GM21381 (cell line): Measurements from ENCODE around the gene ZGLP1.
A peak's percentile ranks its signal among the peaks of the same experiment; 100 is the strongest.

Experiments
- ATAC-seq: cut with Tn5 transposase; IDR thresholded peaks from one replicate; pipeline ENCODE4 v1.9.1; 2021; ENCODE audit warnings: mild to moderate bottlenecking, moderate library complexity; ENCODE audit not compliant: unreplicated experiment

Gene ZGLP1

GRCh38 chr19:10328558-10329429, 19.2 kb upstream of the ZGLP1 start:
- ATAC-seq, result no peak

GRCh38 chr19:10327793-10328192, 18.2 kb upstream of the ZGLP1 start:
- no peak for ATAC-seq

- no peak for ATAC-seq
These were observed 16.1 kb upstream of the ZGLP1 start for GRCh38 chr19:10325732-10326131.

- no peak for ATAC-seq
These were observed 12.5 kb upstream of the ZGLP1 start for GRCh38 chr19:10321874-10322835.

GRCh38 chr19:10321417-10321797, 11.8 kb upstream of the ZGLP1 start:
- ATAC-seq, result no peak

- ATAC-seq, result no peak
These were observed 11.2 kb upstream of the ZGLP1 start for GRCh38 chr19:10320602-10321416.

- no peak for ATAC-seq
These were observed 9.4 kb upstream of the ZGLP1 start for GRCh38 chr19:10318807-10319682.

- no peak for ATAC-seq
These were observed 8.3 kb upstream of the ZGLP1 start for GRCh38 chr19:10317857-10318462.

GRCh38 chr19:10317045-10317856, 7.6 kb upstream of the ZGLP1 start:
- no peak for ATAC-seq

GRCh38 chr19:10316229-10317044, 6.8 kb upstream of the ZGLP1 start:
- ATAC-seq, result peak; percentile 6

- ATAC-seq, result peak; percentile 81
These were observed 6.0 kb upstream of the ZGLP1 start, which contains the start of gene FDX2 for GRCh38 chr19:10315335-10316214. FDX2 (minus strand) TSS chr19:10316015; CDS start chr19:10315996, 19 bp downstream.

- no peak for ATAC-seq
These were observed 3.3 kb downstream of the ZGLP1 start for GRCh38 chr19:10306327-10306726.

GRCh38 chr19:10305139-10305806, 4.3 kb downstream of the ZGLP1 start:
- ATAC-seq, result no peak

- no peak for ATAC-seq
These were observed 9.8 kb downstream of the ZGLP1 start for GRCh38 chr19:10299545-10300458.
